CD14-positive monocyte (primary cell): ENCODE measurements around the gene IGF2R. TPM values are rescaled to one million over a fixed set of nuclear protein-coding genes. Genes with fewer than 3 reads are reported as not detected.

Source experiments
- DNase-seq, 3 donors: peaks; one replicate each; pipeline ENCODE4 v3.0.0-alpha.2; 2011 to 2022
- H2AFZ ChIP-seq: 2 replicates; pipeline ENCODE4 v1.6.0; 2012; ENCODE audit warnings: mild to moderate bottlenecking, low read depth, low read length, inconsistent platforms; ENCODE audit not compliant: insufficient read depth, poor library complexity, severe bottlenecking
- H3K27ac ChIP-seq, 2 donors: 1 replicate in 1 of 2; 2 replicates in 1 of 2; pipeline ENCODE4 v1.5.1; 2012 to 2013; ENCODE audit warnings: low read length in 2 of 2, control low read depth in 1 of 2, inconsistent platforms in 1 of 2, low read depth in 1 of 2, mild to moderate bottlenecking in 1 of 2
- H3K27me3 ChIP-seq, 2 donors: one replicate each; pipeline versions ENCODE4 v1.6.0 to v1.6.1; 2011 to 2013; ENCODE audit warnings: low read length in 2 of 2; ENCODE audit not compliant: control insufficient read depth in 2 of 2, insufficient read depth in 2 of 2
- H3K36me3 ChIP-seq, 2 donors: replicated peaks in 1 of 2; 1 replicate in 1 of 2; 2 replicates in 1 of 2; pipeline versions ENCODE4 v1.5.1 to v1.6.1; 2012 to 2013; ENCODE audit warnings: low read length in 2 of 2, control low read depth in 1 of 2, inconsistent platforms in 1 of 2, mild to moderate bottlenecking in 1 of 2; ENCODE audit not compliant: insufficient read depth in 2 of 2, control insufficient read depth in 1 of 2
- H3K4me1 ChIP-seq, 2 donors: 1 replicate in 1 of 2; 2 replicates in 1 of 2; pipeline versions ENCODE4 v1.5.1 to v1.6.1; 2012 to 2013; ENCODE audit warnings: low read length in 2 of 2, control low read depth in 1 of 2, inconsistent platforms in 1 of 2, mild to moderate bottlenecking in 1 of 2, moderate library complexity in 1 of 2; ENCODE audit not compliant: insufficient read depth in 2 of 2, control insufficient read depth in 1 of 2
- H3K4me2 ChIP-seq: replicated peaks from 2 replicates; pipeline ENCODE3; 2012; ENCODE audit warnings: low read length, moderate library complexity, mild to moderate bottlenecking; ENCODE audit not compliant: poor library complexity, severe bottlenecking; ENCODE audit errors: extremely low read depth
- H3K4me3 ChIP-seq, 3 experiments: fragments of 200-600 bp in 1 of 3; sonication (generic) in 1 of 3; replicated peaks in 1 of 3; 1 replicate in 2 of 3; 2 replicates in 1 of 3; pipeline ENCODE4 v1.5.1; 2011 to 2013; ENCODE audit warnings: low read length in 3 of 3, mild to moderate bottlenecking in 3 of 3, control low read depth in 2 of 3, low read depth in 2 of 3, inconsistent platforms in 1 of 3, moderate library complexity in 1 of 3
- H3K79me2 ChIP-seq: 2 replicates; pipeline ENCODE4 v1.6.0; 2012; ENCODE audit warnings: mild to moderate bottlenecking, control low read depth, inconsistent platforms, low read length, moderate library complexity; ENCODE audit not compliant: insufficient read depth
- H3K9ac ChIP-seq: 2 replicates; pipeline ENCODE4 v1.6.0; 2017; ENCODE audit warnings: low read length, mild to moderate bottlenecking; ENCODE audit not compliant: insufficient read depth, poor library complexity, severe bottlenecking
- H3K9me3 ChIP-seq, 2 donors: replicated peaks in 1 of 2; 1 replicate in 1 of 2; 2 replicates in 1 of 2; pipeline versions ENCODE4 v1.5.1 to v1.6.1; 2012 to 2013; ENCODE audit warnings: low read length in 2 of 2, control low read depth in 1 of 2; ENCODE audit not compliant: control insufficient read depth in 1 of 2, insufficient read depth in 1 of 2
- H4K20me1 ChIP-seq: 2 replicates; pipeline ENCODE4 v1.6.0; 2012; ENCODE audit warnings: mild to moderate bottlenecking, low read length, control low read depth, moderate library complexity; ENCODE audit not compliant: insufficient read depth
- H3K27ac Mint-ChIP-seq, 7 donors: one replicate each; pipeline ENCODE4 v1.8.0; 2020; ENCODE audit warnings: mild to moderate bottlenecking in 7 of 7, mixed read lengths in 7 of 7, moderate library complexity in 6 of 7, inconsistent platforms in 2 of 7
- H3K27me3 Mint-ChIP-seq, 3 donors: one replicate each; pipeline ENCODE4 v1.8.0; 2021 to 2022; ENCODE audit warnings: low read depth in 3 of 3, mild to moderate bottlenecking in 3 of 3, mixed read lengths in 3 of 3, moderate library complexity in 3 of 3, inconsistent platforms in 1 of 3
- H3K36me3 Mint-ChIP-seq, 2 donors: one replicate each; pipeline ENCODE4 v1.8.0; 2020; ENCODE audit warnings: mixed read lengths in 2 of 2, inconsistent platforms in 1 of 2, mild to moderate bottlenecking in 1 of 2
- H3K4me1 Mint-ChIP-seq: one replicate; pipeline ENCODE4 v1.8.0; 2020; ENCODE audit warnings: mild to moderate bottlenecking, mixed read lengths
- H3K4me3 Mint-ChIP-seq, 2 donors: one replicate each; pipeline ENCODE4 v1.8.0; 2020; ENCODE audit warnings: mild to moderate bottlenecking in 2 of 2, mixed read lengths in 2 of 2, moderate library complexity in 1 of 2
- H3K9me3 Mint-ChIP-seq, 7 donors: one replicate each; pipeline ENCODE4 v1.8.0; 2020 to 2022; ENCODE audit warnings: mixed read lengths in 7 of 7, mild to moderate bottlenecking in 6 of 7, moderate library complexity in 6 of 7, inconsistent platforms in 2 of 7
- CTCF ChIP-seq: fragments of 200-600 bp; IDR thresholded peaks from one replicate; pipeline ENCODE4 v1.8.0; 2022; ENCODE audit warnings: antibody characterized with exemption, mild to moderate bottlenecking
- WGBS: methylation state at CpG from one replicate; pipeline ENCODE4 v1.1.5; 2013; ENCODE audit warnings: missing lambda C conversion rate; ENCODE audit not compliant: insufficient coverage; 5-methylcytosine and 5-hydroxymethylcytosine counted together
- intact Hi-C, 2 donors: fragments of 100-400 bp; cut with micrococcal nuclease; formaldehyde crosslinking; loops; one replicate each; pipeline versions ENCODE4 v1.15.0 to v1.15.1; 2023
- polyA plus RNA-seq, 3 donors: library from polyadenylated mRNA; depleted of rRNA in 1 of 3; unstranded in 2 of 3; stranded (reverse) in 1 of 3; fragments of 300-500 nt in 2 of 3; fragments of >200 nt in 1 of 3; fragmentation: Illumina TruSeq in 2 of 3; gene quantifications; 1 replicate in 2 of 3; 2 replicates in 1 of 3; pipeline ENCODE4 v1.2.3, GENCODE V29; 2012 to 2021

Gene IGF2R
- polyA plus RNA-seq, 3 donors: 6.9 to 44.8 (median 8.2) TPM

GRCh38 chr6:159943101-159943632 lies 25.7 kb upstream of the IGF2R start:
- Histone ChIP-seq H3K4me3 (no peak overlapping the region), H3K9me3 (peaks cover 13 to 19% of the 10 kb centered on the region in 2 donors), H3K9ac (no peak overlapping the region), H3K4me1 (peaks cover 18 to 25% of the 10 kb centered on the region in 2 donors), H3K36me3 (no peaks in the 10 kb centered on the region), H2AFZ (no peak overlapping the region), H3K4me2 (no peak overlapping the region), H3K79me2 (no peaks in the 10 kb centered on the region), H4K20me1 (no peaks in the 10 kb centered on the region), H3K27me3 (peaks cover 0 to 3% of the 10 kb centered on the region in 2 donors), H3K27ac (peak overlapping the region; percentile 30 to 64)
- peaks cover 28% of the 10 kb centered on the region for H3K4me1 Mint-ChIP-seq
- peak overlapping the region in 1 of 2 donors; percentile 4 for H3K4me3 Mint-ChIP-seq
- H3K27me3 Mint-ChIP-seq: peaks cover 3 to 18% (median 17%) of the 10 kb centered on the region in 3 donors
- no peak for TF ChIP-seq CTCF
- peak overlapping the region; percentile 43 to 92 (median 84) for H3K27ac Mint-ChIP-seq
- DNase-seq: peak; percentile 29 to 66 (median 41)
- peaks cover 11 to 20% (median 18%) of the 10 kb centered on the region in 7 donors for H3K9me3 Mint-ChIP-seq
- WGBS: 34% methylated on average over 4 of the region's 6 CpGs
- intact Hi-C loops: loop anchor here in 1 of 2 donors (5.0 kb wide), 1 partner anchor 39 kb away; no protein-coding TSS in a partner anchor
- H3K36me3 Mint-ChIP-seq: peaks cover 11% of the 10 kb centered on the region in 2 donors

GRCh38 chr6:159943968-159944598 lies 24.8 kb upstream of the IGF2R start:
- Histone ChIP-seq H3K27me3 (peaks cover 0 to 3% of the 10 kb centered on the region in 2 donors), H3K4me3 (peak overlapping the region in 1 of 3 experiments; percentile 5), H3K36me3 (no peaks in the 10 kb centered on the region), H3K79me2 (no peaks in the 10 kb centered on the region), H3K4me1 (peaks cover 18 to 25% of the 10 kb centered on the region in 2 donors), H3K9ac (no peak overlapping the region), H3K27ac (peak overlapping the region in 1 of 2 donors; percentile 64), H2AFZ (no peak overlapping the region), H3K9me3 (peaks cover 13 to 19% of the 10 kb centered on the region in 2 donors), H3K4me2 (no peak overlapping the region), H4K20me1 (no peaks in the 10 kb centered on the region)
- intact Hi-C loops: loop anchor here in 1 of 2 donors (5.0 kb wide), 1 partner anchor 38 kb away; no protein-coding TSS in a partner anchor
- H3K27ac Mint-ChIP-seq: peak overlapping the region; percentile 69 to 92 (median 86)
- peaks cover 11% of the 10 kb centered on the region in 2 donors for H3K36me3 Mint-ChIP-seq
- peaks cover 11 to 20% (median 18%) of the 10 kb centered on the region in 7 donors for H3K9me3 Mint-ChIP-seq
- TF ChIP-seq CTCF: no peak
- no peak overlapping the region for H3K4me3 Mint-ChIP-seq
- peaks cover 28% of the 10 kb centered on the region for H3K4me1 Mint-ChIP-seq
- H3K27me3 Mint-ChIP-seq: peaks cover 3 to 15% (median 15%) of the 10 kb centered on the region in 3 donors
- WGBS: no CpG with 5 or more reads among the region's 2 CpGs
- peak; percentile 78 to 82 (median 79) for DNase-seq
